Esophagus squamous epithelium (tissue), 4 donors: ENCODE measurements around the gene SF1.

ENCODE experiments used
- POLR2A ChIP-seq, 4 donors: fragments of 450-650 bp; IDR thresholded peaks; one replicate each; pipeline ENCODE4 v1.6.1; 2017; ENCODE audit warnings: antibody characterized with exemption in 4 of 4, mild to moderate bottlenecking in 4 of 4, moderate library complexity in 3 of 4
- TF ChIP-seq, protein P1 (sequence below), 6 experiments: fragments of 450-650 bp in 4 of 6; fragments of 200-600 bp in 2 of 6; sonication (generic) in 2 of 6; IDR thresholded peaks; one replicate each; pipeline ENCODE4 v1.5.1; 2016 to 2019; ENCODE audit warnings: antibody characterized with exemption in 6 of 6, mild to moderate bottlenecking in 4 of 6, moderate library complexity in 4 of 6

DNA sequence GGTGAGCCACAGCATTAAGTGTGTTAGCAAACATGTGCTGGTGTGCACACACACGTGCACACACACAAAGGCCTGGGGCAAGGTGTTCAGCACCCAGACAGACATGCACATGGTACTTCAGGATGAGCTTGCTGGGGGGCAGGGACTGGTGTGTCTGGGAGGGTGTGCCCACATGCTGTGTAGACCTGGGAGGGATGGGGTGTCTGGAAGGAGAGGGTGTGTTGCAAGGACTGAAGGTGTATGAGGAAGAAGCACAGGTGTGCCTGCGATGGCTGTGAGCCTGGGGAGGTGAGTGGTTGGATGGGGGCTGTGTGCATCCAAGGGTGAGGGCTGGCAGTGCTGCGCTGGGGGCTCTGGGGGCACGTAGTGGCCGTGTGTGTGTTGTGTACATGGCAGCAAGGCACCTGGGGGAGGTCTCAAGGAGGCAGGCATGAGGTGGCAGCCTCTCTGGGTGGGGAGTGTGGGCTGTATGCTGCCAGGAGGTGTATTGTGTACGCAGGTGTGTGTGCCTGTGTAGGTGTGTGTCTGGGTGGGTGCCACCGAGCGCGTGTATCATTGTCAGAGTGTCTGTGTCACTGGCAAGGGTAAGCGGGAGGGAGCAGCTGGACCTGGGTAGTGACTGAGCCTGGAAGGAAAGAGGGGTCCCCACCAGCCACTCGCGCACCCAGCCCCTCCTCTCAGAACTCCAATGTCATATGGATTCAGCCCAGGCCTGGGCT, 57.5 kb downstream of the SF1 start:
- TF ChIP-seq, protein P1, sequence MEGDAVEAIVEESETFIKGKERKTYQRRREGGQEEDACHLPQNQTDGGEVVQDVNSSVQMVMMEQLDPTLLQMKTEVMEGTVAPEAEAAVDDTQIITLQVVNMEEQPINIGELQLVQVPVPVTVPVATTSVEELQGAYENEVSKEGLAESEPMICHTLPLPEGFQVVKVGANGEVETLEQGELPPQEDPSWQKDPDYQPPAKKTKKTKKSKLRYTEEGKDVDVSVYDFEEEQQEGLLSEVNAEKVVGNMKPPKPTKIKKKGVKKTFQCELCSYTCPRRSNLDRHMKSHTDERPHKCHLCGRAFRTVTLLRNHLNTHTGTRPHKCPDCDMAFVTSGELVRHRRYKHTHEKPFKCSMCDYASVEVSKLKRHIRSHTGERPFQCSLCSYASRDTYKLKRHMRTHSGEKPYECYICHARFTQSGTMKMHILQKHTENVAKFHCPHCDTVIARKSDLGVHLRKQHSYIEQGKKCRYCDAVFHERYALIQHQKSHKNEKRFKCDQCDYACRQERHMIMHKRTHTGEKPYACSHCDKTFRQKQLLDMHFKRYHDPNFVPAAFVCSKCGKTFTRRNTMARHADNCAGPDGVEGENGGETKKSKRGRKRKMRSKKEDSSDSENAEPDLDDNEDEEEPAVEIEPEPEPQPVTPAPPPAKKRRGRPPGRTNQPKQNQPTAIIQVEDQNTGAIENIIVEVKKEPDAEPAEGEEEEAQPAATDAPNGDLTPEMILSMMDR (IDR thresholded peaks at IDR 0.05), result no peak
- no peak for TF ChIP-seq POLR2A (IDR thresholded peaks at IDR 0.05)
